HL-60/S4 (cell line): ENCODE results near the gene RNF123.

Experiments used
- in situ Hi-C: fragments of 300-500 bp; cut with MboI; formaldehyde crosslinking; loops from 2 replicates; pipeline ENCODE4 v1.14.3; 2022; ENCODE audit warnings: low sequenced_read_pairs

Gene RNF123

GRCh38 chr3:49717211-49717958 lies 28.0 kb downstream of the RNF123 start:
- in situ Hi-C loops, result no loop called here

GRCh38 chr3:49717959-49718857 lies 28.9 kb downstream of the RNF123 start:
- in situ Hi-C loops, result no loop called here

GRCh38 chr3:49718858-49719213 lies 29.5 kb downstream of the RNF123 start:
- in situ Hi-C loops, result no loop called here

GRCh38 chr3:49719214-49719884 lies 30.0 kb downstream of the RNF123 start, which contains the start of gene AMIGO3:
Gene AMIGO3 (minus strand): TSS chr3:49719684. CDS start chr3:49719465, 219 bp downstream.
- in situ Hi-C loops, result no loop called here

GRCh38 chr3:49720855-49721595 lies 31.7 kb downstream of the RNF123 start:
- in situ Hi-C loops, result no loop called here

- in situ Hi-C loops, result no loop called here
These were observed 32.2 kb downstream of the RNF123 start for GRCh38 chr3:49721596-49721895.

- in situ Hi-C loops, result no loop called here
These were observed 32.8 kb downstream of the RNF123 start for GRCh38 chr3:49721896-49722781.

GRCh38 chr3:49722896-49723295 lies 33.5 kb downstream of the RNF123 start:
- in situ Hi-C loops, result no loop called here

GRCh38 chr3:49723296-49723627 lies 33.9 kb downstream of the RNF123 start:
- in situ Hi-C loops, result no loop called here

GRCh38 chr3:49723628-49724551 lies 34.5 kb downstream of the RNF123 start, which contains the start of gene GMPPB:
Gene GMPPB (minus strand): TSS chr3:49723951. CDS start chr3:49723726, 225 bp downstream.
- in situ Hi-C loops, result no loop called here

GRCh38 chr3:49724586-49724985 lies 35.2 kb downstream of the RNF123 start:
- in situ Hi-C loops, result no loop called here

- in situ Hi-C loops, result no loop called here
These were observed 36.7 kb downstream of the RNF123 start for GRCh38 chr3:49725906-49726681.

- in situ Hi-C loops, result no loop called here
These were observed 38.0 kb downstream of the RNF123 start for GRCh38 chr3:49727154-49727923.

- in situ Hi-C loops, result no loop called here
These were observed 38.6 kb downstream of the RNF123 start for GRCh38 chr3:49727924-49728361.

- in situ Hi-C loops, result no loop called here
These were observed 40.7 kb downstream of the RNF123 start for GRCh38 chr3:49729966-49730609.

- in situ Hi-C loops, result no loop called here
These were observed 43.2 kb downstream of the RNF123 start for GRCh38 chr3:49732597-49732996.

GRCh38 chr3:49733551-49733950 lies 44.2 kb downstream of the RNF123 start:
- in situ Hi-C loops, result no loop called here
